C1 segment of cervical spinal cord (tissue), 14 donors: ENCODE data around the gene KDM4B.

ENCODE experiments used
- DNase-seq, 14 donors: peaks; one replicate each; lab custom pipeline; 2025; lab: John Stamatoyannopoulos, UW

KDM4B gene

GRCh38 chr19:5086725-5087439, 118.0 kb downstream of the KDM4B start:
- DNase-seq = peak in 1 of 14 donors; percentile 40

GRCh38 chr19:5089283-5089682, 120.4 kb downstream of the KDM4B start:
- DNase-seq = no peak

- no peak for DNase-seq
Observed at GRCh38 chr19:5090465-5091017, 121.6 kb downstream of the KDM4B start.

DNA sequence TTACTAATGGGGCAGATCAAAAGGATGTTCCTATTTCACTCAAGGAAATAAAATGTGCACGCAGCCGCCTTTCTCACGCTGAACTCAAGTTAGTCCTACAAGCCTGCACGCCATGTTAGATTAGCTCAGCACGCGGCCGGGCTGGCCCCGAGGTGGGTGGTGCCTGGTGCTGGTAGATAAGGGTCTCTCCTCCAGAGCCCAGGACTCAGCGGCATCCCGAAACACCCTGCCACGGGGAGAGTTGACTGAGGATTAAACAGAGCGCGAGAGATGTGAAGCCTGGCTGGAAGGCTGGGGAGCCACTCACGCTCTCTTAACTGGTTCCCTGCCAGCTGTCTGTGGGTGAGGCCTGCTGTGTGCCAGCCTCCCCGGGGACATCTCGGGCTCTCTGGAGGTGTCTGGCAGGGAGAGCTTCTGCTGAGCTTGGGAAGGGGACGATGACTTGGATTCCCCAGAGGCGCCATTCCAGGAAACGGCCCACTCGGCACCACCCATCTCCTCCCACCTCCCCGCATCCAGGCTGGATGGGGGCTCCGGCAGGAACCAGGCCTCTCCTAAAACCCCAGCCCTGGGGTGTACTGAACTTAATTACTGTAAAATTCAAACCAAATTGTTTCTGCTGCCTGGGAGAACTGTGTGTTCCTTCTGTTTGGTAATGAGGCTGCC, 122.2 kb downstream of the KDM4B start:
- DNase-seq = peak in 2 of 14 donors; percentile 40 to 56

GRCh38 chr19:5091684-5092480, 123.0 kb downstream of the KDM4B start:
- no peak for DNase-seq

- no peak for DNase-seq
Observed at GRCh38 chr19:5092481-5092843, 123.5 kb downstream of the KDM4B start.

GRCh38 chr19:5093297-5093928, 124.5 kb downstream of the KDM4B start:
- DNase-seq = peak in 5 of 14 donors; percentile 11 to 54 (median 30)

DNA sequence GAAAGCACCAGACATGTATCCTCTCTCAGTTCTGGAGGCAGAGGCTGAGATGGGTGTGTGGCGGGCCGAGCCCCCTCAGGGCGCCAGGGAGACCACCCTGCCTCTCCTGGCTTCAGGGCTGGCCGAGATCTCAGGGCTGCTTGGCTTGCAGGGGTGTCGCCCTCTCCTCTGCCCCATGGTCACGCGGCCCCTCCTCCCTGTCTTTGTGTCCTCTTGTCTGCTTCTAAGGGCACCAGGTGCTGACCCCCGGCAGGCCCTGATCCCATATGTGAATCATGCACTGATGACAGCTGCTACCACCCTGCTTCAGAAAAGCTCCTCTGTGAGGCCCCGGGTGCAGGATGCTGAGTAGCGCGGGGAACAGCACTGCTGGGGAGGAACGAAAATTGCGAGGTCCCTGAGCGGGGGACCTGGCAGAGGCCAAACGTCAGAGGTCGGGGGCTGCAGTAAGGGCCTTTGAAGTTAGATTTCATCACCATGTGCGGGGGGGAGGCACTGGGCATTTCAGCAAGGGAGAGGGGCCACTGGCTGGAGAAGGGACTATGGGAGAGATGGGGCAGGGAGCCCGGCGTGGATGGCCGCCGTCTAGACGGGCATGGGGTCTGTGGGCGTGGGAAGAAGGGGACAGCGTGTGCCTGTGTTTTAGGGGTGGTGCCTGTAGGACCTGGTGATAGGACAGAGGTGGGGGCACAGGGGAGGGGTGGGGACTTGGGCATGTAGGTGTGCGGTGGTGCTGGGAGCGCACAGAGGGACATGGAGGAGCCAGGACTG, 125.2 kb downstream of the KDM4B start:
- DNase-seq = no peak

- DNase-seq = no peak
Observed at GRCh38 chr19:5094768-5095567, 126.1 kb downstream of the KDM4B start.

GRCh38 chr19:5095568-5095850, 126.6 kb downstream of the KDM4B start:
- DNase-seq = no peak

GRCh38 chr19:5096536-5096935, 127.6 kb downstream of the KDM4B start:
- no peak for DNase-seq

DNA sequence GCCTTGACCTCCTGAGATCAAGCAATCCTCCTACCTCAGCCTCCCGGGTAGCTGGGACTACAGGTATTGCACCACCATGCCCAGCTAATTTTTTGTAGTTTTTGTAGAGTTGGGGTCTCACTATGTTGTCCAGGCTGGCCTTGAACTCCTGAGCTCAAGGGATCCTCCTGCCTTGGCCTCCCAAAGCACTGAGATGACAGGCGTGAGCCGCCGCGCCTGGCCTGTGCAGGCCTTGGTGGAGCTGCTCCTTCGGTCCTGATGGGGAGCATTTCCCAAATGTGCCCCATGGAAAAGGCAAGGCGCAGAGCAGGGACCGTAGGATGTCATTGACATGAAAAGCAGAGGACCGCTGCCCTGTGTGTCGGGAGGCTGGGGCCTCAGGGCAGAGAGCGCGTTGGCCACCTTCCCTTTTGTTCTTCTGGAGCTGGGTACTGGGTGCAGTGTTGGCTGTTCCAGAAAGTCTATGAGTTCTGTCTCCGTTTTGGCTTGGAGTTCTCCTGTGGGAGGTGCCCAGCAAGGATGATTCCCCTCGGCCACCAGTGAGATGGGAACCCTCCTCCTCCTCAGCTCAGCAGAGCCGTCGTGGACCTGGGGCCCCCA, 128.5 kb downstream of the KDM4B start:
- no peak for DNase-seq

DNA sequence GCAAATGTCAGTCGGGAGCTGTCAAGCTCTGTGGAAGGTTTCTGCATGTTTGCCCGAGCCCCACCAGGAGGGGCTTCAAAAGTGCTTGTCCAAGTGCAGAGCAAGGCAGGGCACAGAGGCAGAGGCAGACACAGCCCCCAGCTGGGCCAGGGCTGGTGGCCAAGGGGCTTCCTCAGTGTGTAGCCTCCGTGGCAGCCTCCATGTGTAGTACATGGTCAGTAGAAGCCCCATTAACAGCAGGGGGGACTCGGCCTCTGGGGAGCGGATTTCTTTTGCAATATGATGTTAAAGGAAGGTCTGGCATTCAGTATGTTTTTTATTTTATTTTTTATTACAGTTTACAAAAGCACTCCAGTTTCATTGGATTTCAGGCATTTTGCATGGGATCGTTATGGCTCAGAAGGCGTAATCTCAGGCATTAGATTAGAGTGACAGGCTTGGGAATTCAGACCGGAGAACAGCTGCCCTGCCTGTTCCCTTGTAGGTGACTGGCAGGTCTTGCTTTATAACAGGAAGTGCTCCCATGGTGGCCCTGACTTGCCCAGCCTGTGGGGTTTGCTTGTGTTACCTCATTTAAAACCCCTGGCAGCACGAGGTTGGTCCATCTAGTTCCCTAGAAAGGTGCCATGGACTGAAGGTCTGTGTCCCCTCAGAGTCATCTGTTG, 129.2 kb downstream of the KDM4B start:
- DNase-seq = no peak

GRCh38 chr19:5098646-5099045, 129.7 kb downstream of the KDM4B start:
- DNase-seq = no peak

DNA sequence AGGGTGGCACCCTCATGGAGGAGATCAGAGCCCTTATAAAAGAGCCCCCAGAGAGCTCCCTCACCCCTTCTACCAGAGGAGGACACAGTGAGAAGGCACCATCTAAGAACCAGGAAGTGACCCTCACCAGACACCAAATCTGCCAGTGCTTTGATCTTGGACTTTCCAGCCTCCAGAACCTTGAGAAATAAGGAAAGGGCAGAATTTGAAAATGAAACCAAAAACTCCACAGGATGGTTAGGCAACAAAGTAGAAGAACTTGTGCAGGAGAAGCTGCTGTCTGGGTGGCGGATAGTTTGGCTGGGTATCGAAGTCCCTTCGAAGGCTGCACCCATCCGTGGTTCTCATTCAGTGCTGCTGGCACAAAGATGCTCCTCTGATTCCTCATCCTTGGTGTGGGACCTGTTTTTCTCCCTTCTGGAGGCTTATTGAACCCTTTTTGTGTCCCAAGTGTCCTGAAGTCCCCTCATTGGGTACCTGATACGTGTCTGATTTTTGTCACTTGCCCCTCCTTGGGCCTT, 130.8 kb downstream of the KDM4B start:
- DNase-seq = no peak

DNA sequence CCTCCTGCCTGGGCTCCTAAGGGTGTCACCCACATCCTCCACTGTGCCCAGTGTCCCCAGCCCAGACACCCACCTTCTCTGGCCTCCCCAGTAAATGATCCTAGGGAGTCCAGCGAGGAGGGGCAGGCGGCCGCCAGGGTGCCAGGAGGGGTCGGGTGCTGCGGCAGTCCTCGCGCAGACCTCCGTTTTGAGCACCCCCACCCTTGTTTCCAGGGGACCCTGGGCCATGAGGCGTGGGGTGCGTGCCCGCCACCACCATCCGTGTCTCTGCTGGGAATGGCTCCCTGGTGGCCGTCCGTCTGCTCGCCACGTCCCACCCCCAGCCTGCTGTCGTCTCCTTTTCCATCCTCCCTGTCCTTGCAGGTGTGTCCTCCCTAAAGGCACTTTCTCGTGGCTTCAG, 133.0 kb downstream of the KDM4B start:
- no peak for DNase-seq

- no peak for DNase-seq
Observed at GRCh38 chr19:5102520-5102919, 133.6 kb downstream of the KDM4B start.

- peak in 8 of 14 donors; percentile 14 to 67 (median 34) for DNase-seq
Observed at GRCh38 chr19:5103061-5103701, 134.3 kb downstream of the KDM4B start.
